HepG2 (cell line): ENCODE data around the gene HIVEP2. TPM values are rescaled to one million over a fixed set of nuclear protein-coding genes. Genes with fewer than 3 reads are reported as not detected.
A peak's percentile ranks its signal among the peaks of the same experiment; 100 is the strongest.

Source experiments
- ATAC-seq: fragments of 200-7000 bp; cut with Tn5 transposase; 3 replicates; pipeline ENCODE4 v1.9.1; 2020; ENCODE audit warnings: mild to moderate bottlenecking, moderate library complexity
- BruUV-seq: library from RNA; stranded (reverse); fragments of 400-500 nt; replicated peaks from 2 replicates; lab custom pipeline; 2021; lab: Mats Ljungman, UMichigan
- CTCF ChIA-PET: fragments of 300-600 bp; formaldehyde crosslinking; extraction: SDS; loops from one replicate; lab custom pipeline; 2021; ENCODE audit warnings: low total read pairs, inconsistent platforms, low intra/inter-chr PET ratio; lab: Yijun Ruan, JAX
- POLR2A ChIA-PET: fragments of 350-600 bp; sonication (Branson Sonifier 250); formaldehyde crosslinking; loops from one replicate; lab custom pipeline; 2020; ENCODE audit warnings: antibody characterized with exemption, inconsistent platforms; lab: Yijun Ruan, JAX
- DNase-seq: peaks from one replicate; pipeline ENCODE4 v3.0.0-alpha.2; 2015; ENCODE audit warnings: low spot score
- FAIRE-seq: peaks from 3 replicates; lab custom pipeline; 2011; peaks lifted over from hg19 to GRCh38; lab: Jason Lieb, UNC
- H2AFZ ChIP-seq: one replicate; pipeline ENCODE4 v1.6.1; 2011; ENCODE audit warnings: low read length, inconsistent platforms
- H3K27ac ChIP-seq: fragments of 300-600 bp; 3 replicates; pipeline ENCODE4 v1.8.0; 2011; ENCODE audit warnings: mixed run types, mild to moderate bottlenecking, mixed read lengths, low read length, inconsistent platforms; ENCODE audit not compliant: insufficient read depth; ENCODE audit errors: extremely low read length
- H3K27me3 ChIP-seq, 2 experiments: fragments of 200-600 bp in 1 of 2; 2 replicates in 1 of 2; 3 replicates in 1 of 2; pipeline versions ENCODE4 v1.6.0 to v1.8.0; 2011; ENCODE audit warnings: low read length in 2 of 2, mild to moderate bottlenecking in 2 of 2, moderate library complexity in 2 of 2, inconsistent platforms in 1 of 2; ENCODE audit not compliant: insufficient read depth in 2 of 2, control insufficient read depth in 1 of 2
- H3K36me3 ChIP-seq, 2 experiments: fragments of 200-600 bp in 1 of 2; replicated peaks in 1 of 2; 2 replicates in 1 of 2; 3 replicates in 1 of 2; pipeline versions ENCODE4 v1.5.1 to v1.8.0; 2011; ENCODE audit warnings: low read length in 2 of 2, inconsistent platforms in 1 of 2; ENCODE audit not compliant: insufficient read depth in 2 of 2, control insufficient read depth in 1 of 2
- H3K4me1 ChIP-seq: 2 replicates; pipeline ENCODE4 v1.5.1; 2012; ENCODE audit warnings: low read length, inconsistent platforms; ENCODE audit not compliant: insufficient read depth
- H3K4me2 ChIP-seq: 2 replicates; pipeline ENCODE4 v1.6.0; 2011; ENCODE audit warnings: low read depth, low read length, inconsistent platforms
- H3K4me3 ChIP-seq, 3 experiments: fragments of 200-600 bp in 1 of 3; sonication (generic), shearing (Covaris generic) in 1 of 3; replicated peaks in 1 of 3; 2 replicates each; pipeline ENCODE4 v1.5.1; 2011 to 2016; ENCODE audit warnings: low read length in 3 of 3, inconsistent platforms in 2 of 3, low read depth in 2 of 3, mild to moderate bottlenecking in 2 of 3, control low read depth in 1 of 3, mixed read lengths in 1 of 3; ENCODE audit not compliant: insufficient read depth in 1 of 3
- H3K79me2 ChIP-seq: one replicate; pipeline ENCODE4 v1.6.1; 2011; ENCODE audit warnings: low read length, inconsistent platforms; ENCODE audit not compliant: insufficient read depth
- H3K9ac ChIP-seq: 2 replicates; pipeline ENCODE4 v1.6.0; 2011; ENCODE audit warnings: mild to moderate bottlenecking, low read depth, low read length, inconsistent platforms; ENCODE audit not compliant: insufficient read depth
- H3K9me3 ChIP-seq: 2 replicates; pipeline ENCODE4 v1.5.1; 2012; ENCODE audit warnings: mild to moderate bottlenecking, low read length
- H4K20me1 ChIP-seq: 2 replicates; pipeline ENCODE4 v1.6.0; 2011; ENCODE audit warnings: inconsistent platforms, mild to moderate bottlenecking, low read length, moderate library complexity; ENCODE audit not compliant: insufficient read depth
- ESRRA ChIP-seq: sonication (generic); formaldehyde crosslinking; IDR thresholded peaks from 2 replicates; pipeline ENCODE4 v1.5.1; 2020; ENCODE audit warnings: mild to moderate bottlenecking, low read depth, missing genetic modification reagents
- FOSL2 ChIP-seq: sonication (generic); formaldehyde crosslinking; IDR thresholded peaks from 2 replicates; pipeline ENCODE4 v1.4.0; 2020; ENCODE audit warnings: missing genetic modification reagents
- FOXP1 ChIP-seq, 2 experiments: fragments of 450-650 bp in 1 of 2; IDR thresholded peaks; 2 replicates each; pipeline ENCODE4 v1.6.1; 2017 to 2018; ENCODE audit warnings: antibody characterized with exemption in 1 of 2
- NFE2L2 ChIP-seq: fragments of 150-350 bp; IDR thresholded peaks from 2 replicates; pipeline ENCODE4 v1.6.1; 2014; ENCODE audit warnings: low read length
- WGBS: methylation state at CpG from one replicate; pipeline ENCODE4 v1.1.6; 2017; ENCODE audit warnings: low lambda C conversion rate; 5-methylcytosine and 5-hydroxymethylcytosine counted together
- in situ Hi-C: cut with HindIII; loops from 2 replicates; pipeline ENCODE4 v1.10.0; 2017; ENCODE audit warnings: low pct_unique_long_range_greater_than_20kb; ENCODE audit not compliant: extremely low pct_ligation_motif_present
- intact Hi-C: fragments of 100-400 bp; cut with micrococcal nuclease; formaldehyde crosslinking; loops from one replicate; pipeline ENCODE4 v1.10.0; 2022; ENCODE audit not compliant: unreplicated experiment
- polyA plus RNA-seq, 8 experiments: library from polyadenylated mRNA; depleted of rRNA in 3 of 8; stranded (reverse) in 7 of 8; unstranded in 1 of 8; fragments of >200 nt; fragmentation: Illumina TruSeq in 4 of 8; extraction: Trizol in 4 of 8; gene quantifications; 2 replicates each; pipeline versions ENCODE4 v1.2.1 to v1.2.3, GENCODE V29; 2011 to 2016; ENCODE audit warnings: low read depth in 4 of 8, missing spikeins in 1 of 8, mixed read lengths in 1 of 8; ENCODE audit not compliant: insufficient read depth in 1 of 8
- total RNA-seq, 5 experiments: library from RNA; depleted of rRNA; stranded (reverse); fragments of >200 nt; fragmentation: Illumina TruSeq; extraction: Trizol; gene quantifications; 2 replicates each; pipeline ENCODE4 v1.2.3, GENCODE V29; 2016; ENCODE audit warnings: low read depth in 1 of 5
- TF ChIP-seq, protein P1 (sequence below): sonication (generic); formaldehyde crosslinking; IDR thresholded peaks from 2 replicates; pipeline ENCODE4 v1.5.1; 2020; ENCODE audit warnings: mild to moderate bottlenecking, missing genetic modification reagents, borderline replicate concordance
- TF ChIP-seq, protein P2 (sequence below): sonication (generic); formaldehyde crosslinking; IDR thresholded peaks from 2 replicates; pipeline ENCODE4 v1.4.0; 2020; ENCODE audit warnings: missing genetic modification reagents

HIVEP2 gene
- total and polyA plus RNA-seq, 2 of the 13 experiments (the other 11 are each of a cell fraction or from before 2014, with no cell fraction given), result 3.4 to 12.9 TPM

DNA sequence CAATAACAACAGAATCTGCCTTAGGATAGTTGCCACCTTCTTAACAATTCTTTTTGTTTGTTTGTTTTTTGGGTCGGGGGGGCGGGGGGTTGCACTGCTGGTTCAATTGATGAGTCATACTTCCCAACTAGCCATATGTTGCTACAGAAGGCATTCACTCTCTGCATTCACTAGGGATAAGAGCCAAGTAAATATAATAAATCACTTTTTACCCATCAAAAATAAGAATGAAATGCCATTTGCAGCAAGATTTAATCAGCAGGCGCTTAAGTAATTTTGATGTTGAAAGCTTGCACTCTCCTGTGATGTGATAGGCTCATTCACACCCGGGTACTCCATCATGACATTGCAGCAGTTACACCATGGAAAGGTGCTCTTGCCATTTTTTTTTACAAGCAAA lies 209.8 kb downstream of the HIVEP2 start:
- WGBS, result 37% methylated on average over 4 of the region's 4 CpGs
- Histone ChIP-seq H3K4me3 (no peak overlapping the region), H3K27me3 (peaks cover 0 to 20% of the 10 kb centered on the region in 2 experiments; a peak in 3 of 5 replicates), H3K9ac (no peak overlapping the region), H3K9me3 (no peaks in the 10 kb centered on the region), H2AFZ (no peak overlapping the region), H3K36me3 (no peaks in the 10 kb centered on the region), H3K4me1 (no peaks in the 10 kb centered on the region), H3K4me2 (no peak overlapping the region), H3K27ac (no peak overlapping the region), H4K20me1 (no peaks in the 10 kb centered on the region), H3K79me2 (no peaks in the 10 kb centered on the region)
- in situ Hi-C loops (no loop called here), intact Hi-C loops (no loop called here)
- FAIRE-seq (no peak), ATAC-seq (no peak), DNase-seq (no peak)
- ChIA-PET POLR2A (no interaction called here), CTCF (no interaction called here)
- TF ChIP-seq, protein P1, sequence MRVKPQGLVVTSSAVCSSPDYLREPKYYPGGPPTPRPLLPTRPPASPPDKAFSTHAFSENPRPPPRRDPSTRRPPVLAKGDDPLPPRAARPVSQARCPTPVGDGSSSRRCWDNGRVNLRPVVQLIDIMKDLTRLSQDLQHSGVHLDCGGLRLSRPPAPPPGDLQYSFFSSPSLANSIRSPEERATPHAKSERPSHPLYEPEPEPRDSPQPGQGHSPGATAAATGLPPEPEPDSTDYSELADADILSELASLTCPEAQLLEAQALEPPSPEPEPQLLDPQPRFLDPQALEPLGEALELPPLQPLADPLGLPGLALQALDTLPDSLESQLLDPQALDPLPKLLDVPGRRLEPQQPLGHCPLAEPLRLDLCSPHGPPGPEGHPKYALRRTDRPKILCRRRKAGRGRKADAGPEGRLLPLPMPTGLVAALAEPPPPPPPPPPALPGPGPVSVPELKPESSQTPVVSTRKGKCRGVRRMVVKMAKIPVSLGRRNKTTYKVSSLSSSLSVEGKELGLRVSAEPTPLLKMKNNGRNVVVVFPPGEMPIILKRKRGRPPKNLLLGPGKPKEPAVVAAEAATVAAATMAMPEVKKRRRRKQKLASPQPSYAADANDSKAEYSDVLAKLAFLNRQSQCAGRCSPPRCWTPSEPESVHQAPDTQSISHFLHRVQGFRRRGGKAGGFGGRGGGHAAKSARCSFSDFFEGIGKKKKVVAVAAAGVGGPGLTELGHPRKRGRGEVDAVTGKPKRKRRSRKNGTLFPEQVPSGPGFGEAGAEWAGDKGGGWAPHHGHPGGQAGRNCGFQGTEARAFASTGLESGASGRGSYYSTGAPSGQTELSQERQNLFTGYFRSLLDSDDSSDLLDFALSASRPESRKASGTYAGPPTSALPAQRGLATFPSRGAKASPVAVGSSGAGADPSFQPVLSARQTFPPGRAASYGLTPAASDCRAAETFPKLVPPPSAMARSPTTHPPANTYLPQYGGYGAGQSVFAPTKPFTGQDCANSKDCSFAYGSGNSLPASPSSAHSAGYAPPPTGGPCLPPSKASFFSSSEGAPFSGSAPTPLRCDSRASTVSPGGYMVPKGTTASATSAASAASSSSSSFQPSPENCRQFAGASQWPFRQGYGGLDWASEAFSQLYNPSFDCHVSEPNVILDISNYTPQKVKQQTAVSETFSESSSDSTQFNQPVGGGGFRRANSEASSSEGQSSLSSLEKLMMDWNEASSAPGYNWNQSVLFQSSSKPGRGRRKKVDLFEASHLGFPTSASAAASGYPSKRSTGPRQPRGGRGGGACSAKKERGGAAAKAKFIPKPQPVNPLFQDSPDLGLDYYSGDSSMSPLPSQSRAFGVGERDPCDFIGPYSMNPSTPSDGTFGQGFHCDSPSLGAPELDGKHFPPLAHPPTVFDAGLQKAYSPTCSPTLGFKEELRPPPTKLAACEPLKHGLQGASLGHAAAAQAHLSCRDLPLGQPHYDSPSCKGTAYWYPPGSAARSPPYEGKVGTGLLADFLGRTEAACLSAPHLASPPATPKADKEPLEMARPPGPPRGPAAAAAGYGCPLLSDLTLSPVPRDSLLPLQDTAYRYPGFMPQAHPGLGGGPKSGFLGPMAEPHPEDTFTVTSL (CRISPR knock-in tag), result no peak
- TF ChIP-seq FOSL2 (CRISPR knock-in tag), result peak; percentile 64
- peak; percentile 11; the same call in 1 of the 2 replicates for TF ChIP-seq NFE2L2
- TF ChIP-seq ESRRA (CRISPR knock-in tag), result no peak
- TF ChIP-seq, protein P2, sequence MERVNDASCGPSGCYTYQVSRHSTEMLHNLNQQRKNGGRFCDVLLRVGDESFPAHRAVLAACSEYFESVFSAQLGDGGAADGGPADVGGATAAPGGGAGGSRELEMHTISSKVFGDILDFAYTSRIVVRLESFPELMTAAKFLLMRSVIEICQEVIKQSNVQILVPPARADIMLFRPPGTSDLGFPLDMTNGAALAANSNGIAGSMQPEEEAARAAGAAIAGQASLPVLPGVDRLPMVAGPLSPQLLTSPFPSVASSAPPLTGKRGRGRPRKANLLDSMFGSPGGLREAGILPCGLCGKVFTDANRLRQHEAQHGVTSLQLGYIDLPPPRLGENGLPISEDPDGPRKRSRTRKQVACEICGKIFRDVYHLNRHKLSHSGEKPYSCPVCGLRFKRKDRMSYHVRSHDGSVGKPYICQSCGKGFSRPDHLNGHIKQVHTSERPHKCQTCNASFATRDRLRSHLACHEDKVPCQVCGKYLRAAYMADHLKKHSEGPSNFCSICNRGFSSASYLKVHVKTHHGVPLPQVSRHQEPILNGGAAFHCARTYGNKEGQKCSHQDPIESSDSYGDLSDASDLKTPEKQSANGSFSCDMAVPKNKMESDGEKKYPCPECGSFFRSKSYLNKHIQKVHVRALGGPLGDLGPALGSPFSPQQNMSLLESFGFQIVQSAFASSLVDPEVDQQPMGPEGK (CRISPR knock-in tag), result peak; percentile 17; the same call in 1 of the 2 replicates
- TF ChIP-seq FOXP1 (IDR thresholded peaks at IDR 0.05), result no peak
- TF ChIP-seq FOXP1 (CRISPR knock-in tag; IDR thresholded peaks at IDR 0.05), result peak; percentile 15; the same call in 1 of the 2 replicates
- no TSS peak for BruUV-seq
